Suprapubic skin (tissue), 3 donors: ENCODE measurements around the gene HCRTR2.

Experiments
- POLR2AphosphoS5 ChIP-seq, 3 donors: sonication (generic); formaldehyde crosslinking; IDR thresholded peaks; one replicate each; pipeline ENCODE4 v1.6.1; 2017; ENCODE audit warnings: antibody characterized with exemption in 3 of 3
- TF ChIP-seq, protein P1 (sequence below), 2 donors: fragments of 200-600 bp in 1 of 2; fragments of 450-650 bp in 1 of 2; sonication (generic) in 1 of 2; IDR thresholded peaks; one replicate each; pipeline ENCODE4 v1.5.1; 2016 to 2019; ENCODE audit warnings: antibody characterized with exemption in 2 of 2, mild to moderate bottlenecking in 1 of 2, moderate library complexity in 1 of 2

DNA sequence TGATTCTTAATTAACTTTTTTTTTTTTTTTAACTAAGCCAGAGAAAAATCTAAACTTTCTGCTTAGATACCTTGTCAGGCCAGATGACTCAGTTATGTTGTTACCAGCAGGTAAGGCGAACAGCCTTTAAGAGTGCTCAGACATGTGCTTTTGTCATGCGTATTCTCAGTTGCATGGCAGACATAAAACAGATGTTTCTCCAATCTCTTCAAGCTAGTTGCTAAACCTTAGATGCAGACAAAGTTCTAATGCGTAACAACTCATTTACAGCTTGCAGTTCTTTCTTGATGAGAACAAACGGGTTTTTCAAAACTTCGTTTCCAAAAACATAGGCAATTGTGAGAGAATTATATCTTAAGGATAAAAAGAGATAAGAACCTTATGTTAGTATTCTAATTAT lies 103.3 kb downstream of the HCRTR2 start:
- TF ChIP-seq, protein P1, sequence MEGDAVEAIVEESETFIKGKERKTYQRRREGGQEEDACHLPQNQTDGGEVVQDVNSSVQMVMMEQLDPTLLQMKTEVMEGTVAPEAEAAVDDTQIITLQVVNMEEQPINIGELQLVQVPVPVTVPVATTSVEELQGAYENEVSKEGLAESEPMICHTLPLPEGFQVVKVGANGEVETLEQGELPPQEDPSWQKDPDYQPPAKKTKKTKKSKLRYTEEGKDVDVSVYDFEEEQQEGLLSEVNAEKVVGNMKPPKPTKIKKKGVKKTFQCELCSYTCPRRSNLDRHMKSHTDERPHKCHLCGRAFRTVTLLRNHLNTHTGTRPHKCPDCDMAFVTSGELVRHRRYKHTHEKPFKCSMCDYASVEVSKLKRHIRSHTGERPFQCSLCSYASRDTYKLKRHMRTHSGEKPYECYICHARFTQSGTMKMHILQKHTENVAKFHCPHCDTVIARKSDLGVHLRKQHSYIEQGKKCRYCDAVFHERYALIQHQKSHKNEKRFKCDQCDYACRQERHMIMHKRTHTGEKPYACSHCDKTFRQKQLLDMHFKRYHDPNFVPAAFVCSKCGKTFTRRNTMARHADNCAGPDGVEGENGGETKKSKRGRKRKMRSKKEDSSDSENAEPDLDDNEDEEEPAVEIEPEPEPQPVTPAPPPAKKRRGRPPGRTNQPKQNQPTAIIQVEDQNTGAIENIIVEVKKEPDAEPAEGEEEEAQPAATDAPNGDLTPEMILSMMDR (IDR thresholded peaks at IDR 0.05), result no peak
- no peak for TF ChIP-seq POLR2AphosphoS5 (IDR thresholded peaks at IDR 0.05)
